H1 (cell line): ENCODE results near the gene SLC4A8.

Source experiments
- EP300 ChIP-seq, 2 experiments: IDR thresholded peaks; 1 replicate in 1 of 2; 2 replicates in 1 of 2; pipeline ENCODE4 v1.6.1; 2011 to 2012; ENCODE audit warnings: low read depth in 2 of 2, low read length in 2 of 2, mild to moderate bottlenecking in 2 of 2, borderline replicate concordance in 1 of 2, inconsistent platforms in 1 of 2, moderate library complexity in 1 of 2
- EZH2 ChIP-seq: fragments of 200-600 bp; sonication (generic); IDR thresholded peaks from 2 replicates; pipeline ENCODE4 v1.7.1; 2012; ENCODE audit warnings: low read depth, mild to moderate bottlenecking, moderate library complexity, low read length, inconsistent platforms; ENCODE audit not compliant: severe bottlenecking
- POLR2AphosphoS5 ChIP-seq: IDR thresholded peaks from 2 replicates; pipeline ENCODE4 v1.6.1; 2011; ENCODE audit warnings: low read depth, low read length

GRCh38 chr12:51536159-51536558 lies 111.5 kb downstream of the SLC4A8 start:
- TF ChIP-seq POLR2AphosphoS5 (no peak), EZH2 (no peak), EP300 (IDR thresholded peaks at IDR 0.05; ENCODE audit: borderline replicate concordance in 1 of 2, low read depth in 2 of 2, low read length in 2 of 2) (no peak)
